ENCODE measurements around the gene ABLIM1.
A peak's percentile ranks its signal among the peaks of the same experiment; 100 is the strongest.

Gene ABLIM1

DNA sequence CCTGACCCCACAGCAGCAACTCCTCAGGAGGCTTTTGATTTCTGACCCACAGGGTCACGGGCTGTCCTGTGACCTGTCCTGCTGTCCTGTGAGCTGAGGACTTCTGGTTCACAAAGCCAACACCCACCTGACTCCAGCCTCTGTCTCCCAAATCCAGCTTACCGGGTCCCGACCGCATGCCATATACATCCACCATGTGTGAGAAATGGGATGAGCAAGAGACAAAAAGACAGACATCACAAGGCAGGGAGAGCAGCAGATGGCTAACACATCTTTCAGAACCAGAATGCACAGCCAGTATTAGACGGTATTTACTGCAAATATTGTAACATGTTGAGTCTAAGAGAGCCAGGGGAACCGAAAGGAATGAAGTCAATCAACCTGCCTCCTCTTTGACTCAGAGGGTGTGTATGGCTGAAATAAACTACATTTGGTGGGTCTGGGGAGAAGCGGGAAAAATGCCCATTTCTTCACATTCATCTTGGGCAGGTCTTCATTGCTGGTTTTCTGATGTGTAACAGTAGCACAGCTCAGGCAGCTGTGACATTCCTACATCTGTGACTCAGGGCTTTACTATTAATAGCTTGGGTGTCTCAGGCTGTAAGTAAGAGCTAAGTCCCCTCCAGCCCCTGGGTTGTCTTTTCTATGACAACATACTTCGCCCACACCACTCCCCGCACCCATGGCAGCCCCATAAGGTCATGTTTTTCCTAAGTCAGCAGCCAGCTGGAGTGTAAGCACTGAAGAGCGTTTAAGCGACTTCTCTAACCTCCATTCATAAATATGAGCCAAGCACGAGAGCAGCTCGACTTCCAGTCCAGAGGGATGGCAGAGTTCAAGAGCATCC, 25.0 kb downstream of the ABLIM1 start:
- no peaks in the 10 kb centered on the region for H3K36me3 ChIP-seq
- no peaks in the 10 kb centered on the region for H3K9me3 ChIP-seq
- TF ChIP-seq, protein P1, sequence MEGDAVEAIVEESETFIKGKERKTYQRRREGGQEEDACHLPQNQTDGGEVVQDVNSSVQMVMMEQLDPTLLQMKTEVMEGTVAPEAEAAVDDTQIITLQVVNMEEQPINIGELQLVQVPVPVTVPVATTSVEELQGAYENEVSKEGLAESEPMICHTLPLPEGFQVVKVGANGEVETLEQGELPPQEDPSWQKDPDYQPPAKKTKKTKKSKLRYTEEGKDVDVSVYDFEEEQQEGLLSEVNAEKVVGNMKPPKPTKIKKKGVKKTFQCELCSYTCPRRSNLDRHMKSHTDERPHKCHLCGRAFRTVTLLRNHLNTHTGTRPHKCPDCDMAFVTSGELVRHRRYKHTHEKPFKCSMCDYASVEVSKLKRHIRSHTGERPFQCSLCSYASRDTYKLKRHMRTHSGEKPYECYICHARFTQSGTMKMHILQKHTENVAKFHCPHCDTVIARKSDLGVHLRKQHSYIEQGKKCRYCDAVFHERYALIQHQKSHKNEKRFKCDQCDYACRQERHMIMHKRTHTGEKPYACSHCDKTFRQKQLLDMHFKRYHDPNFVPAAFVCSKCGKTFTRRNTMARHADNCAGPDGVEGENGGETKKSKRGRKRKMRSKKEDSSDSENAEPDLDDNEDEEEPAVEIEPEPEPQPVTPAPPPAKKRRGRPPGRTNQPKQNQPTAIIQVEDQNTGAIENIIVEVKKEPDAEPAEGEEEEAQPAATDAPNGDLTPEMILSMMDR (IDR thresholded peaks at IDR 0.05) = no peak
- H3K27ac ChIP-seq = peak overlapping the region; percentile 61 to 71
- intact Hi-C loops (cut with DNase I; ENCODE audit: low total_unique reads) = no loop called here
- peak overlapping the region; percentile 56 to 62 for H3K4me3 ChIP-seq
- DNase-seq = peak; percentile 59 to 80
- peaks cover 0 to 45% (median 35%) of the 10 kb centered on the region in 4 donors for H3K4me1 ChIP-seq
- H3K27me3 ChIP-seq = no peaks in the 10 kb centered on the region

DNA sequence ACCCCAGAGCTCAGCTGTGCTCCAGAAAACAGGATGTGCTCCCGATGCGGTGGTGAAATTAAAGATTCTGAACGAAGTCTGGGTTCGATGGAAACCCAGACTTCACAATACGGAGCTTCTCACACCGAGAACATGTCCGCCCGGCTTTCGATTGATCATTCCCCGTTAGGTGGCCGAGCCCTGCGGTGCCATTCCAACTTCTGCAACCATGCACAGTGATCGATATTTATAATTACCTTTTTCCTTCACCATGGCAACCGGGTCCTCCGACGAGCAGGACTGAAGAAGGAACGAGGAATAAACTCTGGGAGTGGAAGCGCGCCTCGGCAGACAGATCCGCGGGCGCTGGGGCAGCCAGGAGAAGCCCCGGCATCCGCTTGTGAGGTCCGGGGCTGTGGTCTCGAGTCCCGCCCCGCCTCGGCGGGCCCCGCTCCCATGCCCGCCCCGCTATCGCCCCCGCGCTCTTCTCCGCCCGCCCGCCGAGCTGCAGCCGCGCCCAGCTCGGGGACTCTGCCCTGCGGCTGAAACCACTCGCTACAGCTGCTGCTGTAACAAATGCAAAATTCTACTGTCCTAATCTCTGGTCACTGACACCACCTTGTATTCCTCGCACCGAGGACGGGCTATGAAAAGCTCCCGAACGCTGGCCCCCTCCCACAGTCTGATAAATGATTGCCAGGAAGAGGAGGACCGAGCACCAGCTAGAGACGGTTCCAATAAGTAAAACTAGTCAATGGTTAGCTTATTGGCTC, 26.2 kb downstream of the ABLIM1 start:
- Histone ChIP-seq H3K9me3 (no peaks in the 10 kb centered on the region), H3K4me1 (peaks cover 0 to 45% (median 35%) of the 10 kb centered on the region in 4 donors), H3K27ac (peak overlapping the region; percentile 61), H3K36me3 (no peaks in the 10 kb centered on the region), H3K27me3 (no peaks in the 10 kb centered on the region), H3K4me3 (peak overlapping the region; percentile 56 to 62)
- TF ChIP-seq, protein P1 (IDR thresholded peaks at IDR 0.05) = no peak
- intact Hi-C loops (cut with DNase I; ENCODE audit: low total_unique reads) = no loop called here
- peak in 1 of 2 donors; percentile 37 for DNase-seq

DNA sequence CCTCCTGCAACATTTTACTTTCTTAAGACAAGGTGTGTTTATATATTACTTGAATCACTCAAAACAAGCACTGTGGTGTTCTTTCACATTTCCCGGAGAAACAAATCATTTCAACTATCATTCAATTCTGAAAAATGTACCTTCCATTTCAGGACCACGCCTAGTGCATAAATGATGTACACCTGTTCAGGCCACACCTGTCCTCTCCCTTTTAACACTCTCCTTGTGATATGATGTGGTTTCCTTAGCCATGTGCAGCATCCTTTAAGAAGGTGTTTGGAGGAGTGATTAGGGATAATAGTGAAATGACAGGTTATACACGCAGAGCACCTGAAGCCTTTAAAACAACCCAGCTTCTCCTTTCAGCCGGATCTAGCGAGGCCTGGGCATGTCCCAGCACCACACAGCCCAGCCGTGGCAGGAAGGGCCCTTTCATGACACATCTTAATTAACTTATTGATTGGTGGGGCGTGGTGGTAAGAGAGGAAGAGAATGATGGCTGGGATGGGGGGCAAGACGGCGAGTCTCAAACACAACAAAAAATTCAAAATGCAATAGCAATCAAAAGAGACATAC, 26.9 kb downstream of the ABLIM1 start:
- TF ChIP-seq, protein P1 (IDR thresholded peaks at IDR 0.05) = no peak
- no peaks in the 10 kb centered on the region for H3K9me3 ChIP-seq
- intact Hi-C loops (cut with DNase I; ENCODE audit: low total_unique reads) = no loop called here
- peak overlapping the region; percentile 61 for H3K27ac ChIP-seq
- DNase-seq = no peak
- H3K4me3 ChIP-seq = peak overlapping the region; percentile 56 to 62
- H3K27me3 ChIP-seq = no peaks in the 10 kb centered on the region
- no peaks in the 10 kb centered on the region for H3K36me3 ChIP-seq
- H3K4me1 ChIP-seq = peaks cover 0 to 45% (median 35%) of the 10 kb centered on the region in 4 donors

DNA sequence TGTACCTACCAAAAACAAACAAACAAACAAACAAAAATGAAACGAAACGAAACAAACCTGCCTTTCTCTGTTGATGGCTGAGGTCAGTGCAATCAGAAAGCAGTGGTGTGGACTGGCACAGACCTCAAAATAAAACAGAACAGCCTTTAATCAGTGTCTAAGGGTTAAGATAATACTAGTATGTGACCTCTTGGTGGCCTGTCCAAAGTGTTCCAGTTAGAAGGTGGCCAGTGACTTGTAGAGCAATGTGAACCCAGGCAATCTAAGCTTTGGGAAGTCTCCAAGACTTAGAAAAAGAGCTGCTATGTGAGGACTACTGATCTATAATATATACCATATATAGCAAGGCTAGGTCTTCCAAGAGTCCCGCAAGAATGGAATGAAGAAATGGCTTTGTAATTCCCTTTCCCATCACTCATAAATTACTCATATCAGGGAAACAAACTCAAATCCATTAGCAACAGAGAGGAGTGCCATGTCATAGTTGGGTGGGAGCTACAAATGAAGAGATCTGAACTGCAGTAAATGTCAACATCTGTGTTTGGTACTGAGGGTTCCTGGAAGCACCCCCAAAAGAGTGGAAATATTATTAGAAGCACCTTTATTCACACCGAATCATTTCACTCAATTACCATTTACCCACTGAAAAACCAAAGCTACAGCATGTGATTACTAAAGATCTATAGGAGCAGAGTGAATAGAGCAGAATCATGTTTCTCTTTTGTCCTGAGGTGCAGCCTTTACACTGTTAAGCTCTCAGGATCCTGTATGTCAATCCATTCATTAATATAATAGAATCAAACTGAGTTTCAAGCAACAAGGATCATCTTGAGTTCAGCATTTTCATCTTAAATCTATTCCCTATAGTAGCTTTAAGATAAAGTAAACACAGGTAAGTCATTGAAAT, 28.0 kb downstream of the ABLIM1 start:
- H3K9me3 ChIP-seq = no peaks in the 10 kb centered on the region
- intact Hi-C loops (cut with DNase I; ENCODE audit: low total_unique reads) = no loop called here
- no peaks in the 10 kb centered on the region for H3K36me3 ChIP-seq
- TF ChIP-seq, protein P1 (IDR thresholded peaks at IDR 0.05) = no peak
- H3K27me3 ChIP-seq = no peaks in the 10 kb centered on the region
- H3K27ac ChIP-seq = peak overlapping the region; percentile 0 to 28
- H3K4me3 ChIP-seq = no peak overlapping the region
- H3K4me1 ChIP-seq = peaks cover 0 to 39% (median 27%) of the 10 kb centered on the region in 4 donors
- no peak for DNase-seq

Data from tibial artery (tissue), 4 donors.